HCT116 (cell line): ENCODE measurements around the gene ZBTB49. TPM values are rescaled to one million over a fixed set of nuclear protein-coding genes. Genes with fewer than 3 reads are reported as not detected.

Source experiments
- ATAC-seq: fragments of 200-7000 bp; cut with Tn5 transposase; 2 replicates; pipeline ENCODE4 v1.9.1; 2020; ENCODE audit warnings: mild to moderate bottlenecking, moderate library complexity
- BruUV-seq: library from RNA; stranded (reverse); fragments of 400-500 nt; replicated peaks from 2 replicates; lab custom pipeline; 2021; lab: Mats Ljungman, UMichigan
- CTCF ChIA-PET: fragments of 300-600 bp; sonication (Branson Sonifier 250); formaldehyde crosslinking; loops from one replicate; lab custom pipeline; 2021; ENCODE audit warnings: antibody characterized with exemption; lab: Charles Lee
- POLR2A ChIA-PET: fragments of 300-600, 350-600 bp; sonication (Branson Sonifier 250); formaldehyde crosslinking; loops from one replicate; lab custom pipeline; 2021; ENCODE audit warnings: antibody characterized with exemption; lab: Charles Lee
- RAD21 ChIA-PET, 2 experiments: fragments of 300-600 bp; sonication (Branson Sonifier 250); formaldehyde crosslinking; loops; one replicate each; lab custom pipeline; 2023; ENCODE audit warnings: low total read pairs in 2 of 2; ENCODE audit not compliant: uncharacterized antibody in 2 of 2, unreplicated experiment in 2 of 2, low non-redundant PET in 1 of 2; lab: Charles Lee
- DNase-seq: peaks from one replicate; pipeline ENCODE4 v3.0.0-alpha.2; 2010; ENCODE audit warnings: low read depth, low spot score
- H2AFZ ChIP-seq: fragments of 200-600 bp; shearing (Covaris generic), sonication (generic); 2 replicates; pipeline ENCODE4 v1.6.1; 2017; ENCODE audit warnings: low read depth, mixed run types, mixed read lengths, antibody characterized with exemption, low read length; ENCODE audit not compliant: poor library complexity, severe bottlenecking
- H3K27ac ChIP-seq: 2 replicates; pipeline ENCODE4 v1.5.1; 2012; ENCODE audit warnings: low read depth, low read length
- H3K27me3 ChIP-seq: fragments of 200-600 bp; sonication (generic); 2 replicates; pipeline ENCODE4 v1.6.1; 2016; ENCODE audit warnings: mixed run types, low read length, mixed read lengths; ENCODE audit not compliant: insufficient read depth
- H3K36me3 ChIP-seq, 2 experiments: fragments of 200-500 bp in 1 of 2; fragments of 200-600 bp in 1 of 2; sonication (Bioruptor generic) in 1 of 2; sonication (generic) in 1 of 2; 2 replicates each; pipeline versions ENCODE4 v1.5.1 to v1.6.1; 2014 to 2016; ENCODE audit warnings: low read length in 2 of 2, inconsistent platforms in 1 of 2, mixed read lengths in 1 of 2, mixed run types in 1 of 2; ENCODE audit not compliant: insufficient read depth in 2 of 2, control insufficient read depth in 1 of 2
- H3K4me1 ChIP-seq, 2 experiments: fragments of 200-600 bp in 1 of 2; sonication (generic) in 1 of 2; 2 replicates each; pipeline versions ENCODE4 v1.5.1 to v1.6.1; 2012 to 2017; ENCODE audit warnings: low read length in 2 of 2, inconsistent platforms in 1 of 2, mild to moderate bottlenecking in 1 of 2, mixed read lengths in 1 of 2, mixed run types in 1 of 2, moderate library complexity in 1 of 2; ENCODE audit not compliant: insufficient read depth in 2 of 2, control insufficient read depth in 1 of 2
- H3K4me2 ChIP-seq: fragments of 200-600 bp; sonication (generic); 2 replicates; pipeline ENCODE4 v1.6.1; 2017; ENCODE audit warnings: mixed run types, low read length, mixed read lengths
- H3K4me3 ChIP-seq, 2 experiments: fragments of 200-600 bp in 1 of 2; sonication (generic) in 1 of 2; replicated peaks in 1 of 2; 2 replicates each; pipeline ENCODE4 v1.5.1; 2011 to 2016; ENCODE audit warnings: low read length in 2 of 2, control low read depth in 1 of 2, low read depth in 1 of 2, mild to moderate bottlenecking in 1 of 2, mixed read lengths in 1 of 2, mixed run types in 1 of 2
- H3K79me2 ChIP-seq: fragments of 200-600 bp; sonication (generic); 2 replicates; pipeline ENCODE4 v1.6.1; 2017; ENCODE audit warnings: mild to moderate bottlenecking, mixed run types, low read length, moderate library complexity, mixed read lengths; ENCODE audit not compliant: insufficient read depth
- H3K9ac ChIP-seq: fragments of 200-600 bp; sonication (generic); 2 replicates; pipeline ENCODE4 v1.6.1; 2016; ENCODE audit warnings: low read length, mixed read lengths
- H3K9me2 ChIP-seq: fragments of 200-600 bp; sonication (generic), shearing (Covaris generic); 2 replicates; pipeline ENCODE4 v1.6.1; 2017; ENCODE audit warnings: mixed run types, mild to moderate bottlenecking, moderate library complexity; ENCODE audit not compliant: insufficient read depth
- H3K9me3 ChIP-seq, 2 experiments: fragments of 200-500 bp in 1 of 2; fragments of 200-600 bp in 1 of 2; sonication (Bioruptor generic) in 1 of 2; sonication (generic) in 1 of 2; 2 replicates each; pipeline ENCODE4 v1.6.1; 2014 to 2017; ENCODE audit warnings: low read length in 2 of 2, mixed read lengths in 2 of 2, inconsistent platforms in 1 of 2, low read depth in 1 of 2, mild to moderate bottlenecking in 1 of 2, mixed run types in 1 of 2, moderate library complexity in 1 of 2; ENCODE audit not compliant: control insufficient read depth in 1 of 2, insufficient read depth in 1 of 2
- H4K20me1 ChIP-seq: fragments of 200-600 bp; sonication (generic), shearing (Covaris generic); 2 replicates; pipeline ENCODE4 v1.6.1; 2017; ENCODE audit warnings: mixed run types, mild to moderate bottlenecking, moderate library complexity; ENCODE audit not compliant: insufficient read depth
- CEBPB ChIP-seq: IDR thresholded peaks from 2 replicates; pipeline ENCODE4 v1.6.1; 2012; ENCODE audit warnings: low read depth
- EZH2 ChIP-seq: fragments of 200-600 bp; sonication (generic); IDR thresholded peaks from 2 replicates; pipeline ENCODE4 v1.6.1; 2017; ENCODE audit warnings: antibody characterized with exemption, mixed run types
- JUND ChIP-seq: IDR thresholded peaks from 2 replicates; pipeline ENCODE4 v1.6.1; 2012
- POLR2A ChIP-seq: IDR thresholded peaks from 2 replicates; pipeline ENCODE4 v1.7.0; 2011; ENCODE audit warnings: borderline replicate concordance; ENCODE audit not compliant: insufficient read depth, insufficient read length; ENCODE audit errors: extremely low read depth
- SRF ChIP-seq: IDR thresholded peaks from 2 replicates; pipeline ENCODE4 v1.6.1; 2012; ENCODE audit warnings: low read depth
- TCF7L2 ChIP-seq: IDR thresholded peaks from 2 replicates; pipeline ENCODE4 v1.7.0; 2011; ENCODE audit warnings: borderline replicate concordance, inconsistent platforms; ENCODE audit not compliant: insufficient read depth, insufficient read length; ENCODE audit errors: extremely low read depth
- YY1 ChIP-seq: IDR thresholded peaks from 2 replicates; pipeline ENCODE4 v1.6.1; 2011; ENCODE audit warnings: low read length, low read depth, moderate library complexity, mild to moderate bottlenecking; ENCODE audit not compliant: insufficient replicate concordance; ENCODE audit errors: extremely low read depth
- ZNF274 ChIP-seq: fragments of 200-500 bp; sonication (Bioruptor generic); IDR thresholded peaks from 2 replicates; pipeline ENCODE4 v1.6.1; 2014; ENCODE audit warnings: mild to moderate bottlenecking, low read depth, low read length, inconsistent platforms
- intact Hi-C: fragments of 100-400 bp; cut with micrococcal nuclease; formaldehyde crosslinking; loops from 2 replicates; pipeline ENCODE4 v1.10.0; 2022
- total RNA-seq: library from RNA; stranded (reverse); gene quantifications from one replicate; pipeline ENCODE4 v1.2.1, GENCODE V29; 2021; ENCODE audit not compliant: unreplicated experiment
- TF ChIP-seq, protein P1 (sequence below): IDR thresholded peaks from 2 replicates; pipeline ENCODE4 v1.6.1; 2011; ENCODE audit warnings: mild to moderate bottlenecking, low read length, moderate library complexity; ENCODE audit not compliant: insufficient replicate concordance; ENCODE audit errors: extremely low read depth
- TF ChIP-seq, protein P2 (sequence below): IDR thresholded peaks from 2 replicates; pipeline ENCODE4 v1.6.1; 2012; ENCODE audit warnings: low read depth

ZBTB49 gene
- total RNA-seq, 1 experiment from 2014 or later: 3.9 TPM

DNA sequence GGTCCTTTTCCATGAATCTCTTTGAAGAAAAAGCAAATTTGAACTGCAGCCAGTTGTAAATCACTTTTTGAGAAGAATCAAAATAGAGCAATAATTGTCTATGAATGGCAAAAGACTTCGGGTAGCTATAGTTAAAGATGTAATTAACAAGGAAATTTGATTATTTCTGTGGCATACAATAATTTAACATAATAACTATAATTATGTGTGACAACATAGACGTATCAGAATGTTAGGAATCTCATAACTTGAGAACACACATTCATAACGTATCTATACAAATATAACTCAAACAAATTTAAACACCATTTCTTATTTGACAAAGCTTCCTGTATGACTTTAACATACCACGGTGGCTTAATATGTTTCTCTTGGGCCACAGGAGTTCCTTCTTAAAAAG is 60.9 kb downstream of the ZBTB49 start:
- CTCF ChIA-PET: no interaction called here
- no TSS peak for BruUV-seq

DNA sequence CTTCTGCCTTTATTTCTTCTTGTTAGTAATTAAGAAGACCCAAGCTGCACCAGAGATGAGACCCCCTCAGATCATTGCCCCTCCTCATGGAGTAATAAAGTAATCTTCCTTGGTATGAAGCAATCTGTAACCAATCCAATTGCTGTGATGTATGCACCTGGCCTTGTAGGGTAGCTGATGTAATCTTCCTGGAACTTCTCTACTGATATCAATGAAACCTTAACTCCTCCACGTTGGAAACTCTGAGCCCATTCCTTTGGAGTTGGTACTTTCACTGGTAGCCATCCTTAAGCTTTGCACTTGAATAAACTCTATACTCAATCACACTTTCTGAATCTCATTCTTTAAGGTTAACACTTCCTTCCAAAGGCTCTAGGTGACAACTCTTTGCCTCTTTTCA is 65.3 kb downstream of the ZBTB49 start:
- intact Hi-C loops: no loop called here
- Histone ChIP-seq H3K36me3 (no peaks in the 10 kb centered on the region), H3K9ac (no peak overlapping the region), H3K79me2 (no peaks in the 10 kb centered on the region), H3K4me2 (no peak overlapping the region), H3K27me3 (no peaks in the 10 kb centered on the region), H3K4me3 (no peak overlapping the region), H4K20me1 (no peaks in the 10 kb centered on the region), H3K9me3 (no peaks in the 10 kb centered on the region), H2AFZ (no peak overlapping the region), H3K9me2 (no peaks in the 10 kb centered on the region), H3K4me1 (no peaks in the 10 kb centered on the region), H3K27ac (no peak overlapping the region)
- ChIA-PET POLR2A (no interaction called here), CTCF (no interaction called here), RAD21 (no interaction called here)
- DNase-seq (no peak), ATAC-seq (no peak)
- no TSS peak for BruUV-seq
- TF ChIP-seq, protein P1, sequence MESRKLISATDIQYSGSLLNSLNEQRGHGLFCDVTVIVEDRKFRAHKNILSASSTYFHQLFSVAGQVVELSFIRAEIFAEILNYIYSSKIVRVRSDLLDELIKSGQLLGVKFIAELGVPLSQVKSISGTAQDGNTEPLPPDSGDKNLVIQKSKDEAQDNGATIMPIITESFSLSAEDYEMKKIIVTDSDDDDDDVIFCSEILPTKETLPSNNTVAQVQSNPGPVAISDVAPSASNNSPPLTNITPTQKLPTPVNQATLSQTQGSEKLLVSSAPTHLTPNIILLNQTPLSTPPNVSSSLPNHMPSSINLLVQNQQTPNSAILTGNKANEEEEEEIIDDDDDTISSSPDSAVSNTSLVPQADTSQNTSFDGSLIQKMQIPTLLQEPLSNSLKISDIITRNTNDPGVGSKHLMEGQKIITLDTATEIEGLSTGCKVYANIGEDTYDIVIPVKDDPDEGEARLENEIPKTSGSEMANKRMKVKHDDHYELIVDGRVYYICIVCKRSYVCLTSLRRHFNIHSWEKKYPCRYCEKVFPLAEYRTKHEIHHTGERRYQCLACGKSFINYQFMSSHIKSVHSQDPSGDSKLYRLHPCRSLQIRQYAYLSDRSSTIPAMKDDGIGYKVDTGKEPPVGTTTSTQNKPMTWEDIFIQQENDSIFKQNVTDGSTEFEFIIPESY: no peak
- no peak for TF ChIP-seq JUND
- TF ChIP-seq, protein P2, sequence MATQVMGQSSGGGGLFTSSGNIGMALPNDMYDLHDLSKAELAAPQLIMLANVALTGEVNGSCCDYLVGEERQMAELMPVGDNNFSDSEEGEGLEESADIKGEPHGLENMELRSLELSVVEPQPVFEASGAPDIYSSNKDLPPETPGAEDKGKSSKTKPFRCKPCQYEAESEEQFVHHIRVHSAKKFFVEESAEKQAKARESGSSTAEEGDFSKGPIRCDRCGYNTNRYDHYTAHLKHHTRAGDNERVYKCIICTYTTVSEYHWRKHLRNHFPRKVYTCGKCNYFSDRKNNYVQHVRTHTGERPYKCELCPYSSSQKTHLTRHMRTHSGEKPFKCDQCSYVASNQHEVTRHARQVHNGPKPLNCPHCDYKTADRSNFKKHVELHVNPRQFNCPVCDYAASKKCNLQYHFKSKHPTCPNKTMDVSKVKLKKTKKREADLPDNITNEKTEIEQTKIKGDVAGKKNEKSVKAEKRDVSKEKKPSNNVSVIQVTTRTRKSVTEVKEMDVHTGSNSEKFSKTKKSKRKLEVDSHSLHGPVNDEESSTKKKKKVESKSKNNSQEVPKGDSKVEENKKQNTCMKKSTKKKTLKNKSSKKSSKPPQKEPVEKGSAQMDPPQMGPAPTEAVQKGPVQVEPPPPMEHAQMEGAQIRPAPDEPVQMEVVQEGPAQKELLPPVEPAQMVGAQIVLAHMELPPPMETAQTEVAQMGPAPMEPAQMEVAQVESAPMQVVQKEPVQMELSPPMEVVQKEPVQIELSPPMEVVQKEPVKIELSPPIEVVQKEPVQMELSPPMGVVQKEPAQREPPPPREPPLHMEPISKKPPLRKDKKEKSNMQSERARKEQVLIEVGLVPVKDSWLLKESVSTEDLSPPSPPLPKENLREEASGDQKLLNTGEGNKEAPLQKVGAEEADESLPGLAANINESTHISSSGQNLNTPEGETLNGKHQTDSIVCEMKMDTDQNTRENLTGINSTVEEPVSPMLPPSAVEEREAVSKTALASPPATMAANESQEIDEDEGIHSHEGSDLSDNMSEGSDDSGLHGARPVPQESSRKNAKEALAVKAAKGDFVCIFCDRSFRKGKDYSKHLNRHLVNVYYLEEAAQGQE: no peak
- TF ChIP-seq SRF: no peak
- TF ChIP-seq TCF7L2: no peak
- TF ChIP-seq CEBPB: no peak

More for the DNA sequence above, 60.9 kb downstream of the ZBTB49 start:
- H3K4me2 ChIP-seq: no peak overlapping the region
- TF ChIP-seq EZH2 (no peak), ZNF274 (no peak), YY1 (no peak), POLR2A (no peak)
- TF ChIP-seq, protein P2: no peak
- intact Hi-C loops: no loop called here
- no peak overlapping the region for H3K27ac ChIP-seq
- ATAC-seq (no peak), DNase-seq (no peak)
- POLR2A ChIA-PET: no interaction called here
- H3K36me3 ChIP-seq: no peaks in the 10 kb centered on the region
- H3K9me2 ChIP-seq: no peaks in the 10 kb centered on the region
- H3K4me3 ChIP-seq: no peak overlapping the region
- H3K79me2 ChIP-seq: no peaks in the 10 kb centered on the region
- RAD21 ChIA-PET: no interaction called here
- no peaks in the 10 kb centered on the region for H3K4me1 ChIP-seq
- H2AFZ ChIP-seq: no peak overlapping the region
- H3K9me3 ChIP-seq: no peaks in the 10 kb centered on the region
- H4K20me1 ChIP-seq: no peaks in the 10 kb centered on the region
- H3K9ac ChIP-seq: no peak overlapping the region
- H3K27me3 ChIP-seq: no peaks in the 10 kb centered on the region
